Measurements from ENCODE around the gene SYS1. TPM values are rescaled to one million over a fixed set of nuclear protein-coding genes. Genes with fewer than 3 reads are reported as not detected.

Gene SYS1
- total RNA-seq, 2 experiments from 2014 or later = 94.8 to 107 TPM

- CTCF ChIA-PET = no interaction called here
- DNase-seq = no peak
- POLR2A ChIA-PET = no interaction called here
Measured at GRCh38 chr20:45395114-45395415, 32.1 kb downstream of the SYS1 start.

GRCh38 chr20:45399018-45399417, 36.1 kb downstream of the SYS1 start:
- Mint-ChIP-seq H3K9me3 (peaks cover 11% of the 10 kb centered on the region), H3K36me3 (ENCODE audit: low read depth) (peaks cover 29% of the 10 kb centered on the region), H3K4me3 (no peak overlapping the region), H3K4me1 (ENCODE audit: low read depth) (no peaks in the 10 kb centered on the region), H3K27me3 (no peaks in the 10 kb centered on the region), H3K27ac (no peak overlapping the region)
- DNase-seq (no peak), ATAC-seq (ENCODE audit: poor library complexity) (no peak)
- Histone ChIP-seq H3K4me3 (ENCODE audit: low read length) (no peak overlapping the region), H3K4me1 (ENCODE audit: insufficient read depth, low read length) (no peaks in the 10 kb centered on the region), H3K9me3 (ENCODE audit: control insufficient read depth in 1 of 2, insufficient read depth in 1 of 2, low read length in 2 of 2) (peaks cover 10 to 18% of the 10 kb centered on the region in 2 experiments), H3K27me3 (ENCODE audit: control insufficient read depth in 1 of 2, insufficient read depth in 2 of 2, low read length in 2 of 2) (no peaks in the 10 kb centered on the region), H3K36me3 (ENCODE audit: insufficient read depth, low read length) (peaks cover 6% of the 10 kb centered on the region), H3K27ac (ENCODE audit: low read depth in 1 of 2, low read length in 2 of 2) (no peak overlapping the region)
- TF ChIP-seq CTCF (IDR thresholded peaks at IDR 0.05) = no peak
- intact Hi-C loops (cut with DNase I, micrococcal nuclease) = no loop called here
- ChIA-PET POLR2A (no interaction called here), CTCF (interaction anchor here (0.8 kb wide), 1 partner anchor 25 kb away, joined by 3 read pairs; no protein-coding TSS in a partner anchor)

More at GRCh38 chr20:45395114-45395415, 32.1 kb downstream of the SYS1 start:
- peaks cover 5% of the 10 kb centered on the region for H3K36me3 Mint-ChIP-seq (ENCODE audit: low read depth)
- peaks cover 6% of the 10 kb centered on the region for H3K9me3 Mint-ChIP-seq
- no peak overlapping the region for H3K4me3 Mint-ChIP-seq
- H3K27me3 Mint-ChIP-seq = no peaks in the 10 kb centered on the region
- H3K27me3 ChIP-seq (ENCODE audit: control insufficient read depth in 1 of 2, insufficient read depth in 2 of 2, low read length in 2 of 2) = no peaks in the 10 kb centered on the region
- intact Hi-C loops (cut with DNase I, micrococcal nuclease) = no loop called here
- no peak for ATAC-seq (ENCODE audit: poor library complexity)
- no peaks in the 10 kb centered on the region for H3K4me1 ChIP-seq (ENCODE audit: insufficient read depth, low read length)
- H3K27ac Mint-ChIP-seq = no peak overlapping the region
- H3K9me3 ChIP-seq (ENCODE audit: control insufficient read depth in 1 of 2, insufficient read depth in 1 of 2, low read length in 2 of 2) = peaks cover 0 to 6% of the 10 kb centered on the region in 2 experiments
- H3K4me1 Mint-ChIP-seq (ENCODE audit: low read depth) = no peaks in the 10 kb centered on the region
- peaks cover 6% of the 10 kb centered on the region for H3K36me3 ChIP-seq (ENCODE audit: insufficient read depth, low read length)
- TF ChIP-seq CTCF (IDR thresholded peaks at IDR 0.05) = no peak
- H3K4me3 ChIP-seq (ENCODE audit: low read length) = no peak overlapping the region
- no peak overlapping the region for H3K27ac ChIP-seq (ENCODE audit: low read depth in 1 of 2, low read length in 2 of 2)

- peaks cover 11% of the 10 kb centered on the region for H3K9me3 Mint-ChIP-seq
- DNase-seq (no peak), ATAC-seq (ENCODE audit: poor library complexity) (no peak)
- Histone ChIP-seq H3K27ac (ENCODE audit: low read depth in 1 of 2, low read length in 2 of 2) (no peak overlapping the region), H3K36me3 (ENCODE audit: insufficient read depth, low read length) (no peaks in the 10 kb centered on the region), H3K4me3 (ENCODE audit: low read length) (no peak overlapping the region), H3K27me3 (ENCODE audit: control insufficient read depth in 1 of 2, insufficient read depth in 2 of 2, low read length in 2 of 2) (no peaks in the 10 kb centered on the region), H3K9me3 (ENCODE audit: control insufficient read depth in 1 of 2, insufficient read depth in 1 of 2, low read length in 2 of 2) (peaks cover 10 to 18% of the 10 kb centered on the region in 2 experiments), H3K4me1 (ENCODE audit: insufficient read depth, low read length) (peaks cover 6% of the 10 kb centered on the region)
- no peak for TF ChIP-seq CTCF (IDR thresholded peaks at IDR 0.05)
- no peak overlapping the region for H3K27ac Mint-ChIP-seq
- peaks cover 9% of the 10 kb centered on the region for H3K4me1 Mint-ChIP-seq (ENCODE audit: low read depth)
- no peak overlapping the region for H3K4me3 Mint-ChIP-seq
- ChIA-PET POLR2A (no interaction called here), CTCF (no interaction called here)
- intact Hi-C loops (cut with DNase I, micrococcal nuclease) = no loop called here
- peaks cover 29% of the 10 kb centered on the region for H3K36me3 Mint-ChIP-seq (ENCODE audit: low read depth)
- H3K27me3 Mint-ChIP-seq = no peaks in the 10 kb centered on the region
Measured at GRCh38 chr20:45400346-45401031, 37.5 kb downstream of the SYS1 start.

Data from CD4-positive, alpha-beta T cell (primary cell).